CMK (cell line): ENCODE results near the gene TPT1.

Source experiments
- DNase-seq: peaks from one replicate; pipeline ENCODE4 v3.0.0-alpha.2; 2010; ENCODE audit warnings: low read depth

TPT1 gene

DNA sequence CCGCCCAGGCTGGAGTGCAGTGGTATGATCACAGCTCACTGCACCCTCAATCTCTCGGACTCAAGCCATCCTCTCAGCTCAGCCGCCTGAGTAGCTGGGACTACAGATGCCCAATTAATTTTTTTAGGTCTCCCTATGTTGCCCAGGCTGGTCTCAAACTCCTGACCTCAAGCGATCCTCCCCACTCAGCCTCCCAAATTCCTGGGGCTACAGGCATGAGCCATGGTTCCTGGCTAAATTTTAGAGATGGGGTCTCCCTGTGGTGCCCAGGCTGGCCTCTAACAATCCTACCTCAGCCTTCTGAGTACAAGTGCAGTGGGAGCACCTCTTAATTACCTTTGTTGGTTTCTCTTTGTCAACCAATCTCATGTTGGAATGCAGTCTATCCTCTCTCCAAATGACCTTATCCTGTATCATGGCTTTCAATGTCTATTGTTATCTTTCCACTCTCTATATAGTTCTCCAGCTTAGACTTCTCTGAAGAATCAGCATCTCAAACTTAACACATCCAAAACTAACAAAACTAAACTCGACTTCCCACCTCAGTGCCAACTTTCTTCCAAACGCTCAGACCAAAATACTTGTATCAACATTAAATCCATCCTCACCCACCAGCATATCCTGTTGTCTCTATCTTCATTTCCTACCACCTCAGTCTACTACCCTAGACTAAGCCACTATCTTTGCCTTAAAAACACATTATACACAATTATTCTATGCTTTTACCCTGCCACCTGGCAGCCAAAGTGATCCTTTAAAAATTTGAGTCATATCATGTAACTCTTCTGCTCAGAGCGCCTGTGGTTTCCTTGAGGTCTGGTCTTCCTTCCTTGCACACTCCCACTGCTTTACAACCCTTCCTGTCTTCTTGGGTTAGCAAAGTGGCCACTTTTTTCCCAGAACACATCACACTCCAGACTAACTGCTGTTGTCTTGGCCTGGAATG lies 6.7 kb downstream of the TPT1 start:
- DNase-seq, result peak; percentile 41

DNA sequence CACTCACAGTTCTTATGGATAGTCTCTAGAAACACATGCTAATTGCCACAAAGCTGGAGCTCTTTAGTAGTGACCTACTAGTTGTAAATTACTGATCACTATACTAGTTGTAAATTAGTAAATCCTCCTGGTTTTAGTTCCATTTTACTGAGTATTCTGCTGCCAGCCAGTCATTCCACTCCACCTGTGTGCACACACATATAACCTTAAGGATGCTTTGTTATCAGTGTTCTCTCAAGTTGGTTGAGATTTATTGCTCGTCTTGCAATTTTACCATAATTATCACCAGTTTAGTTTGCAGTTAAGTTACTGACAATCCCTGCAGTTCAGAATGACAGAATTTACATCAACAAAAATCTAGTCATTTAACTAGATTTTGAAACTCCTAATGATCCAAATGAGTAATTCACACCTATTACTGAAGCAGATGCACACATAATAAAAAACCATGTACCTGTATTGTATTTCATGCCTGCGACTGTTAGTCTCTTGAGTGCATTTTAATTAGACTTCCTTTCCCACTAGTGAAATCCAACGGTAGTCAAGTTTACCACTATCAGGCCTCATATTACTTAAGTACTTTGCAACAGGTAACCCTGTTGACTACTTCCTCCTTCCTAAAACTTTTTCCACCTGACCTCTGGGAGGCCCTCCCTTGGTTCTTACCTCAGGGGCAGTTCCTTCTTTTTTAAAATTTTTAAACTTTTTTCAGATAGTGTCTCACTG lies 7.6 kb downstream of the TPT1 start:
- DNase-seq, result no peak

DNA sequence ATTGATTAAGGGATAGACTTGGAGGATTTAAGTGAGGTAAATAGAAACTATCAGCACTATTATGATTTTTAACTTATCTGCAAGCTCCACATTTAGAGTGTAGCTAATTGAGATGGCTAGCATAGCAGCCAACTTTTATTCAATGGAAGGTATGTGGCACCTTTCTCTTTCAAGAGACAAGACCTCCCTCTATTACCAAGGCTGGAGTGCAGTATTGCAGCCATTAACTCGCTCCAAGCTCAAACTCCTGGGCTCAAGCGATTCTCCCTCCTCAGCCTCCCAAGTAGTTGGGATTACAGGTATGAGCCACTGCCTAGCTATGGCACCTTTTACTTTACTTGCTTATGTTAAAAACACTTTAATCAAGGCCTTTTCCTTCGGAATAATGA lies 8.2 kb downstream of the TPT1 start:
- no peak for DNase-seq

DNA sequence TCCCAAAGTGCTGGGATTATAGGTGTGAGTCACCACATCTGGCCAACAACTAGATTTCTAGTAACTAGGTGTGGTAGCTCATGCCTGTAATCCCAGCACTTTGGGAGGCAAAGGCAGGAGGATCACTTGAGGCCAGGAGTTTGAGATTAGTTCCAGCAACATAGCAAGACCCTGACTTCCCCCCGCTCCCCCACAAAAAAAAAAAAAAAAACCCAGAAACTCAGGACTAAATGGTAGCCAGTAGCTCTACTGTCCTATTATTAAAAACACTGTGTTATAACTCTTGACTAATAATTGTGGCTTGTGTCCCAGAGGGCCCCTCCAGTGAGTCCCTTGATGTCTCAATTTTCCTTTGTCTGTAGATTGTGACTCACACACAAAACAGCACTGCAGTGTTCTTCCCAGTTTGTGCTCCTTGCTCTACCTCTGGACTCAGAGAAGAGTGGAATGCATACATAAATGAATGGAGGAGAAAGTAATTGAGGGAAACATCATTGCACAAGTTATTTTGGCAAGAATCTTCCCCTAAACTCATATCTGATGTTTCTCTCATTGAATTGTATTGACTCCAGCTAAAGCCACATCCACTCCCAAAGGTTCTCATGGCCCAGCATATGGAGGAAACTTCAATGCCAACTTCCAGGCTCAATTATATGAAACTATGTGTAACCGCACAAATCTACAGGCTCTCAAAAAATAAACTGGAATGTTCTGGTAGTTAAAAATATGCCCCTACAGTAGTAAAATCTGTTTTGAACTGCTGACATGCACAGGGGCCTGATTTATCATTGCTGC lies 8.8 kb downstream of the TPT1 start:
- no peak for DNase-seq

DNA sequence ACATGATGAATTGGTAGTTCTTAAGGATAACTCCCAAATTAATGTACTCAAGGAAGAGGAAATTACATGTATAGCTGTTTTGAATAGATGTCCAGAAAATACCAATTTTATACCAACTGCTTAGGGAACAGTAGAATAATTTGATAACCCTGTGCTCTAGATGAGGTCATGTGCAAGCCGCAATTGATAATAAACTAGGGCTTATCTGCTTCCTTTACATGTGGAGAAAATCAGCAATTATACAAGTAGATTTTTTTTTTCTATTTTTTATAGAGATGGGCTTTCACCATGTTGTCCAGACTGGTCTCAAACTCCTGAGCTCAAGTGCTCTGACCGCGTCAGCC lies 9.3 kb downstream of the TPT1 start:
- no peak for DNase-seq

DNA sequence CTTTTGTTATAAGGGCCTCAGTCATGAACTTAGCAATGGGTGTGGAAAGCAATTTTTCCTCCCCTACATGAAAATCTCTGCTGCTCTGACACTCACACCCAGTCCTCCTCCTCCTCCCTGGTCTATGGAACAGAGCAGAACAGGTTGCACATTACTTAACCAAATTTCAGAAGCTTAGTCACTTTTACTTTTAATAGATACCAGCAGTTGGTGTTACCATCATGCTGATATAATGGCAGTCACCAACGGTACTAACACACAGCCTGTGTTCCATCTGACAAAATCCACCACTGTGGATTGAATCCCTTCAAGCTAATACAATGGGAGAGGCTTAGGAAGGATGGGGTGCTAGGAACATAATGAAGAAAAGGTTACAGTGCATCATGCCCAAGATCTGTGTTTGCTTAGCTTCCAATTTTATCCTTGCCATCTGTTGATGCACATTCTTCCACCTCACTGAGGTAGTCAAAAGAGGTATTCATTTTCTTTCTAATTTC lies 9.8 kb downstream of the TPT1 start:
- DNase-seq, result no peak

DNA sequence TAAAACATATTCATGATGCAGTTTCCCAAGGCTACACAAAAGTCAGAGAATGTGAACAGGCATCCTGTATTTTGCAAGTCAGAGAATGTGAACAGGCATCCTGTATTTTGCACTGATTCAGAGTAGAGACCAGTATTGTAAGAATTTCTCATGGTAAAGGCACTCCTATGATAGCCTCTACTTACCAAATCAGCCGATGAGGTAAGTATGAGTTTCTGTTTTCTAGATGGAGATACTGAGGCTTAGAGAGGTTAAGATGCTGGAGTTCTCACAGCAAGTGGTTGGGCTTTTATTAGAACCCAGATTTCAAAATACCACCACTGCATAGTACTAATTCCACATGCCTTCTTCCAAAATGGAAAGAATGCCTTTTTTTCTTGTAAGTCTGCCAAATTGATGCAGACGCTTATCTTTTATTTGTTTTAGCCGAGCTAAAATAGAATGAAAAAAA lies 12.3 kb downstream of the TPT1 start:
- DNase-seq, result no peak

DNA sequence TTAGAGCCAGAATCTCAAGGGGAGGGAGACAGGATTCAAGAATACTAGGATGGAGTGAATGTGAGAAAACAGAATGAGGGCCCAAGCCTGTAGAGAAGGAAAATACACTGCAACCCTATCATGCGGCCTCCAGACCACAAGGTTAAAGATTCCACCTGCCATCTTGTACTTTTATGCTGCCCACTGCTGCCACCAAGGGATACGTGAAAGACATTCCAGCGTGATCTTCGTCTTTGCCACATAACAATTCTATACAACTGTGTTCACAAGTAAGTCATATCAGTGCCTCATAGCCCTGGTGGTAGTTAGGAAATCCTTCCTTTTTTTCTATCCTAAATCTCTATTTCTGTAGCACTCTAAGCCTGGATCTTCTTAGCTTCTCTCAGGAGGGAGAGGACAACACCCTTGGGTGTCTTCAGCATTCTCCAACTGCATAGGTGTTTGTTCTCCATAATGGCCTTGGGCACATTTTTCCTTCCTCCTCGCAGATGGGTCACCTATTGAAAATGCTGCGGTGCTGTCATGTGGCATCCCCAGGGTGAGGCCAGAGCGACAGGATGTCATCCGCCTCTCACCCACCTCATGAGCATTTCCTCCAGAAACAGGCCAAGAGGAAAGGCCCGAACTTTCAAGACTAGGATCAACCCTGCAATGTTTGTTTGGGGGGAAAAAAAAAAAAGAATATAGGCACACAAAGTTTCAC lies 13.6 kb downstream of the TPT1 start:
- no peak for DNase-seq

DNA sequence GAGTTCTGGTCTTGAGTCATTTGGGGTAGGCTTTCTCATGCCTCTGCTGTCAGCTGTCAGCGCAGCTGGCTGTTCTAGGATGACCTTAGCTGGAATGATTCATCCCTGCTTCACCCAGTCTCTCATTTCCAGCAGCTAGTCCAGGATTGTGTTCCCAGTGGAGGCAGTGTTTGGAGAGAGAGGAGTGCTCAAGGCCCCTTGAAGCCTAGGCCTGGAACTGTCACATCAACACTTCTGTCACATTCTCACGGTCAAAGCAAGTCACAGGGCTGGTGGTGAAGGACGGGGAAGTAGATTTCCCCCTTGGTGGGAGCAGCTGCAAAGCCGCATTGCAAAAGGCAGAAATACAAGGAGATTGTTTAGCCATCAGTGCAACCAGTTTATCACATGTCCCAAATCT lies 15.2 kb downstream of the TPT1 start:
- no peak for DNase-seq

DNA sequence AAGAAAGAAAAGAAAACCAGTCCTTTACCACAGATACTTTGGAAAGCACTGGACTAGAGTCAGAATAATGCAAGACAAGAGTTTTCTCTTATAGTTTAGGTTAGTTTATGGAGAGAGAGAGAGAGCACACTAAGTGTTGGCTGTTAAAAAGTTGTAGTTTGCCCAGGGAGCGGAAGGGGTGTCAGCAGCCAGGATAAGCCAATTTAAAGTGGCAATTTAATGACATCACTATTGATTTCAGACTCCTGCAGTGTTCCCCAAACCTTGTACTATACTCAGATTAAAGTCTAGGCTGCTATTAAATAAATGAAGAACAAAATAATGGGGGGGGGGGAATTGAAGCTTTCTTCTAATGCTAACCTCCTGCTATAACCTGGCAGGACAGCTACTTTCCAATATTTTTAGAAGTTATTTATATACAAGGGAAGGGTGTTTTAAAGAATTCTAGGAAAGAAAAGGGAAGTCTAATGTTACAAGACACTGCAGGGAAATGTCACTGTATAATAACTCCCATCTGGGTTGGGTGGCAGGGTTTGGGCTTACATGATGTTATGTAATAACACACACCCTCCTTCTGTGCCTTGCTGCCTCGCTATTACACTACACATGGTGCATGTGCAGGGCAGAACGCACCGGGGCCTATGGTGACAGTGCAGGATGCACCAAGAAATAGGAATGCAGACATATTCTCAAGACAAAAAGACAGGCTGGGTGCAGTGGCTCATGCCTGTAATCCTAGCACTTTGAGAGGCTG lies 19.9 kb downstream of the TPT1 start:
- no peak for DNase-seq

DNA sequence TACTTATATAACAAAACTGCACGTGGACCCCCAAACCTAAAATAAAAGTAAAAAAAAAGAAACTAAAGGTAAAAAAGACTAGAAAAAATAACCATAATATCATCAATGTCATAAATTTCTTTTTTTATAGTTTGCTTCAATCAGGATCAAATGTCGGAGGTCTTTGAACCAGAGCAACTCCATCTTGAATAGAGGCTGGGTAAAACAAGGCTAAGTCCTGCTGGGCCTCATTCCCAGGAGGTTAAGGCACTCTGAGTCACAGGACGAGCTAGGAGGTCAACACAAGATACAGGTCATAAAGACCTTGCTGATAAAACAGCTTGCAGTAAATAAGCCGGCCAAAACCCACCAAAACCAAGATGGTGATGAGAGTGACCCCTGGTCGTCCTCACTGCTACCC lies 24.0 kb downstream of the TPT1 start:
- no peak for DNase-seq

DNA sequence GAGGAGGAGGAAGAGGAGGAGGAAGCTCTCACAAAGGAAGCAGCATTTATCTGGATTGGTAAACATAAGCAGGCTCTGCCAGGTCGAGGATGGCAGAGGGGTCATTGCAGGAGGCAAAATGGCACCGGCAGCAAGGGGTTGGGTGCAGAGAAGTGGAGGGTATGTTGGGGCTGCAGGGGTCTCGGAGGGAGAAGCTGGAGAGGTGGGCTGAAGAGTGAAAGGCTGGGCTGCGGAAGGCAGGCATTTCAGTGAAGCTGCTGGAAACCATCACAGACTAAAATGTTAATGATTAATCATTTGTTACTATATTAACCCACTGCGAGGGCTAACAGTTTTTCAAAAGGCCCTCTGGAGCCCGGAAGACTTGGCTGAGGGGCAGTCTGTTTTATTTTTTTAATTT lies 24.6 kb downstream of the TPT1 start:
- DNase-seq, result no peak

DNA sequence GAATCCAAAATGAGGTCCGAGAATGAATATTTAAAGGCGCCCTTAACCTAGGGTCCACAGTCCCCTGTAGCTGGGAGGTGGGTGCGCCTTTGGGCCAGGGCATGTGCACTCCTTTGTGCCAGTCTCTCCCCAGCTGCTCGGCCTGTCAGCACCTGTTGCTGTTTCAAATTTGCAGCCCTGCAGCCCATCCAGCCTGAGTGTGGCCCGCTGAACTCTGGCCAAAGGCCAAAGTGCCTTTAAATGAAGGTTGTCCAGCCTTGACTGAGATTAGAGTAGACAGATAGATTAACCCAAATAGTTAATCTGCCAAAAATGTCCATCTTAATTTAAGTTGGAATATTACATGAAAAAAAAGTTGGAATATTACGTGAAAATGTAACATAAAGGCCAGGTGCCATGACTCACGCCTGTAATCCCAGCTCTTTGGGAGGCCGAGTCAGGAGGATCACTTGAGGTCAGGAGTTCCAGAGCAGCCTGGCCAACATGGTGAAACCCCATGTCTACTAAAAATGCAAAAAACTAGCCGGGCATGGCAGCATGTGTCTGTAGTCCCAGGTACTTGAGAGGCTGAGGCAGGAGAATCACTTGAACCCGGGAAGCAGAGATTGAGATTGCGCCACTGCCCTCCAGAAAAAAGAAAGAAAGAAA lies 25.3 kb downstream of the TPT1 start:
- DNase-seq, result no peak

DNA sequence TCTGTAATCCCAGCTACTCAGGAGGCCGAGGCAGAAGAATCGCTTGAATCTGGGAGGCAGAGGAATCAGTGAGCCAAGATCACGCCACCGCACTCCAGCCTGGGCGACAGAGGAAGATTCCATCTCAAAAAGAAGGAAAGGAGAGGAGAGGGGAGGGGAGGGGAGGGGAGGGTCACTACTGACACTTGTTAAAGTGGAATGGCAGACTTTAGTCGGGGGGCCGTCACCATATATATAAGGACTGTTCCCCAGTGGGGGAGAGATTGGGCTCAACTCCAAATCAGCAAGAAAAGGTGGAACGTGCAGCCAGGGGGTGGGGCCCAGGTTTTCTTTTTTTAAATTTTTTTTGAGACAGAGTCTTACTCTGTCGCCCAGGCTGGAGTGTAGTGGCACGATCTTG lies 26.2 kb downstream of the TPT1 start:
- DNase-seq, result no peak

DNA sequence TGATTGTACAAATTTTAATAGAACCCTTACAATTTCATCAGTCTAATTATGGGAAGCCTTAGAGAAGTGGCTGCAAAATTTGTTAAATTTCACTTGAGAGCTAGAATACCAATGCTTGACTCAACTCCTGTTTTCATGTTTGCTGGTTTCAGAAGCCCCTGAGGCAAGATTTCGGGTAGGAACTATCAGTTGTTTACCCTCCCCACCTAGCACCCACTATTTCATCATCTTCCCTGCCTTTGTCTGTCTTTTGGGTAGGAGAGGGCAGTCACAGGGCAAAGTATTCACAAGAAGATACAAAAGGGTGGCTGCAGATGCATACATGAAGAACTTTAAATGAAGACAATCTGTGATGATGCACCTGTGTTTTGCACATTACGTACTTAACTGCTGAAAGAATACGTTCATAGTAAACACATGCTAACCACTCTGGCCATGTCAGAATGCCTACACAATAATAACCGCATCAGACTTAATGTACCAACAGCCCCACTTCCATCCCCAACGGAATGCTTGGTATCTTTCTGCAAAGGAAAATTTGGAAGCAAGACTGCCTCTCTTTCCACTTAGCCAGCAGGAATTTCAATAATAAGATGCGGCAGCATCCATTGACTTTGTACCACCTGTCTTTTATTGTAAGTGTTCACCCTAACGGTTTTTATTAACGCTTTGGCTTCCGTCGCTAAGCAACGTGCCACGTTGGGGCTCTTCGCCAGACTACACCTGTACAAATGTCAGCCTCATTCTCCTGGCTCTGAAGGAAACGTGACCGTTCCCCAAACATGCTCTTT lies 30.4 kb downstream of the TPT1 start:
- DNase-seq, result no peak

DNA sequence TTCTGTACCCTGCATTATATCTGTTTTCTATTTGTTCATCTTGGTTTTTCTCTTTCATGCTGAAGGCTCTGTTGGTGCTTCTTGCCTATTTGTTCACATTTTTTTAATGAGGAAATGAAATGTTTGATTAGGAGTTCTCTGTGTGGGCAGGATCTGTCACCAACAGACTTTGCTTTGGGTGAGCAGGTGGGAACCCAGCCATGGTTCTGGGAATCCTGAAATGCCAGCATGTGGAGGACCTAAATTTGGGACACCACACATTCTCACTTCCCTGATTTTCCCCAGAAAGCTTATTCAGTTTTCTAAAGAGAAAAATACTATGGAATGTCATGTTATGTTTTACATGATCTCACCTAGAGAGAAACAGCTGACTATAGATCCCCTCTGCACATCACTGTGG lies 34.0 kb downstream of the TPT1 start:
- DNase-seq, result no peak

DNA sequence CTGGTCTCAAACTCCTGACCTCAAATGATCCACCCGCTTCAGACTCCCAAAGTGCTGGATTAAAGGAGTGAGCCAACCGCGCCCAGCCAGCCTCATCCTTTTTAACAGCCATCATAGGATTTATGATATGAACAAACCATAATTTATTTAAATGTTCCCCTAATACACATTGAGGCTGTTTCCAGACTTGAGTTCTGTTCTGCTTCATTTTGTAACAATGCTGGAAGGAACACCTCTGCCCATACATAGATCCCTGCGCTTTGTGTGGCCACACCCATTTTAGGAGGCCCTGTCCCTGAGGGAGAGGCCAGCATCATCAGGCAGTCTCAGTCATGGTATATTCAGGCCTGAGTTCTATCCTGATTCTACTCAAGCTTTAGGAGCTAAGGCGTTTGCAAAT lies 35.9 kb downstream of the TPT1 start:
- DNase-seq, result no peak

DNA sequence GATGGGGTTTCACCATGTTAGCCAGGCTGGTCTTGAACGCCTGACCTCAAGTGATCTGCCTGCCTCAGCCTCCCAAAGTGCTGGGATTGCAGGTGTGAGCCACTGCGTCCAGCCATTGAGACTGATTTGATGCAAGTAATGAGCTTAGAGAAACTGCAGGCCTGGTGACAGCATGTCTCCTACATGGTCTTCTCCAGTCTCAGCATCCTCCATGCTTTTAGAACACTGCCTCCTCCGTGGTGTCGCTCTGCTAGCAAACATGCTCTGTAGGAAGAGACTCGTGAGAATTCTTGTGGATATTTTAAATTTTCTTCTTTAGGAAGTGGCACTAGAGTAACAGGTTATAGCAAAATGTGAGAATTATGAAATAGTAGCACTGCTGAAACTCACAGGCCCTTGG lies 37.1 kb downstream of the TPT1 start:
- no peak for DNase-seq

DNA sequence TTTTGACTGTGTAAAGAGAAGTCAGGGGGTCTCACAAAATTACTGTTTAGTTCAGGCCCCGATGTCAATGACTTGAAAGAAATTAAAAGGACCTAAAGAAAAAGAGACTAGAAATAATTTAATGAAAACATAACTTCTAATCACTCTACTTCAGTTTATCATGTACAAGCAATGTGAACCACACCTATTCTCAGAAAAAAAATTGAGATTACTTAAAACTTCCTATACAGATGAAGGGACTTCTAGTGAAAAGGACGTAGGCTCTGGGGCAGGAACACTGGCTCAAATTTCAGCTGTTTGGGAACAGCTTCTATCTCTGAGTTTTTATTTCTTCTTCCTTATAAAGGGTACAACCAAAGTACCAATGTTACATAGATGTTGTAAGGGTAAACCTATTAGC lies 38.0 kb downstream of the TPT1 start:
- no peak for DNase-seq

DNA sequence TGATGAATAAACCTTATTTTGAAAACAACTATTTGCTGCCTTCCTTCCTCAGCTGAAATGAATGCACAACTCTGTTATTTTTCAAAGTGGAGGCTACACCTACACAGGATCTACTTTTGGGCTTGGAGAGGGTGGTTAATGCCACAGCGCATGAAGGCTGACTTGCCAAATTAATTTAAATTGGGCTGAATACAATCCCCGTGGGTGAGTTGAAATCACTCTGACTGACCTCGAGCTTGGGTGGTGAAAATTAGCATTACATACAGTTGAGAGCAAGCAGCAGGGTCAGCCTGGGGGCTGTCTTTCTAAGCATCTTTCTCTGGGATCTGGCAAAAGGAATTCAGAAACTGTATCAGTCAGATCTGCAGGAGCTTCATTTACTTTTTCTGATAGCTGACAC lies 38.5 kb downstream of the TPT1 start:
- DNase-seq, result no peak
